HuH-7.5 (cell line): Measurements from ENCODE around the gene CIROP.

ENCODE experiments used
- DNase-seq: peaks from one replicate; pipeline ENCODE4 v3.0.0; 2011; ENCODE audit warnings: low spot score

Gene CIROP

GRCh38 chr14:23067847-23068788, 36.7 kb downstream of the CIROP start:
- DNase-seq: no peak

GRCh38 chr14:23066855-23067744, 37.7 kb downstream of the CIROP start:
- no peak for DNase-seq

GRCh38 chr14:23066368-23066767, 38.4 kb downstream of the CIROP start:
- DNase-seq: no peak

GRCh38 chr14:23063601-23064000, 41.2 kb downstream of the CIROP start:
- DNase-seq: no peak

GRCh38 chr14:23062002-23062401, 42.8 kb downstream of the CIROP start:
- DNase-seq: peak; percentile 82

GRCh38 chr14:23060536-23061260, 44.1 kb downstream of the CIROP start:
- no peak for DNase-seq

GRCh38 chr14:23058654-23059504, 45.9 kb downstream of the CIROP start:
- DNase-seq: no peak

- peak; percentile 98 for DNase-seq
Measured at GRCh38 chr14:23057757-23058653, 46.8 kb downstream of the CIROP start.

GRCh38 chr14:23056956-23057756, 47.6 kb downstream of the CIROP start, which contains the start of gene CDH24:
Gene CDH24, minus strand, starts transcription at chr14:23057520. Its CDS starts 1,787 bp downstream, at chr14:23055733.
- DNase-seq: peak; percentile 83

- peak; percentile 98 for DNase-seq
Measured at GRCh38 chr14:23056145-23056955, 48.4 kb downstream of the CIROP start.

- no peak for DNase-seq
Measured at GRCh38 chr14:23055621-23056144, 49.1 kb downstream of the CIROP start.

GRCh38 chr14:23055147-23055550, 49.6 kb downstream of the CIROP start:
- DNase-seq: no peak

GRCh38 chr14:23054000-23054811, 50.6 kb downstream of the CIROP start:
- DNase-seq: peak; percentile 70

- no peak for DNase-seq
Measured at GRCh38 chr14:23053426-23053825, 51.4 kb downstream of the CIROP start.

- DNase-seq: no peak
Measured at GRCh38 chr14:23052671-23053070, 52.1 kb downstream of the CIROP start.

- no peak for DNase-seq
Measured at GRCh38 chr14:23052182-23052623, 52.6 kb downstream of the CIROP start.
